NB4 (cell line): ENCODE data around the gene CFAP299.

Experiments
- CTCF ChIP-seq: IDR thresholded peaks from one replicate; pipeline ENCODE4 v1.5.1; 2012; ENCODE audit warnings: low read depth, low read length
- MYC ChIP-seq: IDR thresholded peaks from 2 replicates; pipeline ENCODE4 v1.6.1; 2011; ENCODE audit warnings: low read depth, low read length
- POLR2A ChIP-seq: IDR thresholded peaks from 2 replicates; pipeline ENCODE4 v1.6.1; 2011; ENCODE audit warnings: mild to moderate bottlenecking; ENCODE audit not compliant: insufficient read length; ENCODE audit errors: extremely low read depth

DNA sequence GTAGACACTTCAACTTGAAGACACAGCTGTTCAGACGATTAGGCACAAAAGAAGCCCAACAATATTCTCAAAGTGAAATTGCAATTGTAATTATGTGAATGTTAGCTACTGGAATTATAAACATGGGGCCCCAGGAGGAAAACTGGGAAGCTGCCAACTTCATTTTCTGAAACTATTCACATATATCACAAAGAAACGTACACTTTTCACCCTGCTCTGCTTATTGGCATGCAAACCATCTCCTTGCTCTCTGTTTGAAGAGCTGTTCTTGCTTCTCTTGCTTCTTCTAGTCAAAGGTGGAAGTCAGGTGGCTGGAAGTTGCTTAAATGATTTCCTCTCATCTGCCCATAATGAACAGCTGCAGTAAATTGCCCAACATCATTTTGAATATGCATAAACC lies 320.1 kb downstream of the CFAP299 start:
- TF ChIP-seq CTCF (no peak), POLR2A (no peak), MYC (no peak)
